ENCODE results near the gene CALU. TPM values are rescaled to one million over a fixed set of nuclear protein-coding genes. Genes with fewer than 3 reads are reported as not detected.

Gene CALU
- total and polyA plus RNA-seq, 4 donors, result 145 to 267 (median 185) TPM

DNA sequence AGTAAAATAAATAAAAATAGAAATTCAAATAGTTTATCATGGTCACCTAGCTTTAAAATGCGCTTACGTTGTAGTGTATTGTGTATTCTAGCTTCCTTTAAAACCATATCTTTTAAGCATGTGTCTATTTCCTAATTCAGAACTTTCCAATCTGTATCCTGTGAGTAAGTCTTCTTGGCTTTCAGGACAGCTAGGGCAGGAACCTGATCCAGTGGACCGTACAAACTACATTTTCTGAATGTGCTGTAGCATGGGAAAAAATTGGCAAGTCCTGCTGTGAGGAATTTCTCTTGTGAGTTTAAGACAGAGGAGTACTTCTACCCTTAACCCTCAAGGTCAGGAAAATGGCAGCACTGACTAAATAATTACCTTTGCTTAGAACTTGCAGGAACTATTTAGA lies 24.4 kb downstream of the CALU start:
- Histone ChIP-seq H3K4me1 (ENCODE audit: control insufficient read depth in 1 of 2, insufficient read depth in 2 of 2, low read length in 2 of 2) (peaks cover 0 to 2% of the 10 kb centered on the region in 2 donors), H3K27me3 (ENCODE audit: control insufficient read depth in 1 of 2, insufficient read depth in 2 of 2, low read length in 1 of 2) (no peaks in the 10 kb centered on the region), H3K36me3 (ENCODE audit: control insufficient read depth in 1 of 2, insufficient read depth in 2 of 2, low read length in 1 of 2) (peaks cover 5% of the 10 kb centered on the region in 2 donors), H3K9me3 (ENCODE audit: control insufficient read depth, low read length) (no peaks in the 10 kb centered on the region), H3K27ac (ENCODE audit: low read depth in 1 of 2, low read length in 2 of 2) (no peak overlapping the region), H3K4me3 (ENCODE audit: low read length in 2 of 2) (no peak overlapping the region)
- 35 to 39% methylated on average over 3 of the region's 3 CpGs for WGBS, 2 donors
- ATAC-seq (ENCODE audit: low FRiP score) (no peak), DNase-seq (no peak)
- intact Hi-C loops (cut with DNase I), result no loop called here

DNA sequence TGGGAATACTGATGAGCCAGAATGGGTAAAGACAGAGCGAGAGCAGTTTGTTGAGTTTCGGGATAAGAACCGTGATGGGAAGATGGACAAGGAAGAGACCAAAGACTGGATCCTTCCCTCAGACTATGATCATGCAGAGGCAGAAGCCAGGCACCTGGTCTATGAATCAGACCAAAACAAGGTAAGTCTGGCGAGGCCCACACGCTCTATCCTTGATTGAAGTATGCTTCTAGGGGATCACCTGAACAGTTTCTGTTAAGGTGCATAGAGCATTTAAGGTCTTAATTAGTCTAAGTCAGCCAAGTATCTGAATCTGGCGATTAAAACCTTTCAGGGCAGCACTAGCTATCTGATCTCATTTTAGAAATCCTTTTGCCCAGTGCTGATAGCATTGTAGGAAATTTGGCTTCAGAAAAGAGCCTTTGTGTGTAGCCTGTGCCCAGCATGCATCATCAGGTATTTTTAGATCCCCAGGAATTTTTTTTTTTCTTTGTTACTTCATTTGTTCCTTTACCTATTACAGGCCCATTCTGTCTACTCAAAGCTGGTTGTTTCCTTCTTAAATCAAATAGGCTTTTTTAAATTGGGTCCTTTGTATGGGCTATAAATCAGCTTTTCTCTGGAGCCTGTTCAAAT lies 28.4 kb downstream of the CALU start:
- Histone ChIP-seq H3K4me1 (ENCODE audit: control insufficient read depth in 1 of 2, insufficient read depth in 2 of 2, low read length in 2 of 2) (peaks cover 0 to 2% of the 10 kb centered on the region in 2 donors), H3K36me3 (ENCODE audit: control insufficient read depth in 1 of 2, insufficient read depth in 2 of 2, low read length in 1 of 2) (peaks cover 2 to 14% of the 10 kb centered on the region in 2 donors), H3K4me3 (ENCODE audit: low read length in 2 of 2) (no peak overlapping the region), H3K27me3 (ENCODE audit: control insufficient read depth in 1 of 2, insufficient read depth in 2 of 2, low read length in 1 of 2) (no peaks in the 10 kb centered on the region), H3K27ac (ENCODE audit: low read depth in 1 of 2, low read length in 2 of 2) (peak overlapping the region in 1 of 2 donors; percentile 80), H3K9me3 (ENCODE audit: control insufficient read depth, low read length) (no peaks in the 10 kb centered on the region)
- 79 to 80% methylated on average over 6 of the region's 6 CpGs for WGBS, 2 donors
- intact Hi-C loops (cut with DNase I), result no loop called here
- no peak for ATAC-seq (ENCODE audit: low FRiP score)
- DNase-seq, result no peak

DNA sequence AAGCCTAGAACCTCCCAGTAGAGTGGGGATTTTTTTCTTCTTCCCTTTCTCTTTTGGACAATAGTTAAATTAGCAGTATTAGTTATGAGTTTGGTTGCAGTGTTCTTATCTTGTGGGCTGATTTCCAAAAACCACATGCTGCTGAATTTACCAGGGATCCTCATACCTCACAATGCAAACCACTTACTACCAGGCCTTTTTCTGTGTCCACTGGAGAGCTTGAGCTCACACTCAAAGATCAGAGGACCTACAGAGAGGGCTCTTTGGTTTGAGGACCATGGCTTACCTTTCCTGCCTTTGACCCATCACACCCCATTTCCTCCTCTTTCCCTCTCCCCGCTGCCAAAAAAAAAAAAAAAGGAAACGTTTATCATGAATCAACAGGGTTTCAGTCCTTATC lies 31.1 kb downstream of the CALU start:
- WGBS, 2 donors, result 19 to 60% methylated on average over 1 to 2 of the region's 2 CpGs
- Histone ChIP-seq H3K27ac (ENCODE audit: low read depth in 1 of 2, low read length in 2 of 2) (no peak overlapping the region), H3K36me3 (ENCODE audit: control insufficient read depth in 1 of 2, insufficient read depth in 2 of 2, low read length in 1 of 2) (peaks cover 2 to 18% of the 10 kb centered on the region in 2 donors), H3K27me3 (ENCODE audit: control insufficient read depth in 1 of 2, insufficient read depth in 2 of 2, low read length in 1 of 2) (no peaks in the 10 kb centered on the region), H3K9me3 (ENCODE audit: control insufficient read depth, low read length) (no peaks in the 10 kb centered on the region), H3K4me1 (ENCODE audit: control insufficient read depth in 1 of 2, insufficient read depth in 2 of 2, low read length in 2 of 2) (peaks cover 0 to 2% of the 10 kb centered on the region in 2 donors), H3K4me3 (ENCODE audit: low read length in 2 of 2) (no peak overlapping the region)
- intact Hi-C loops (cut with DNase I), result no loop called here
- DNase-seq (no peak), ATAC-seq (ENCODE audit: low FRiP score) (no peak)

DNA sequence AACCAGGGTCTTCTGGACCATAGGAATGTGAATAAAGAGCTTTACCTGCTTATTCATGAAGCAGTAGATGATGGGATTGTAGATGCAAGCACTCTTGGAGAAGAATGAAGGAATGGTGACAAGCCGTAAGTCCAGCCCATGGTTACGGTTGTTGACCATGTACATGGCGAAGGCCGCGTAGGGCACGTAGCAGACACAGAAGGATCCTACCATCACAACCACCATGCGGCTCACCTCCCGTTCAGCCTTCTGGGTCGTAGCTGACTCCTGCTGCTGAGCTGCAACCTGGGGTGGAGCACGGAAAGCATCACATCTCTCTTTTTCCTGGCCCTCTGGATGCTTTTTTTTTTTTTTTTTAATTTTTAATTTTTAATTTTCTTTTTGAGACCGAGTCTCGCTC lies 34.4 kb downstream of the CALU start:
- no peaks in the 10 kb centered on the region for H3K9me3 ChIP-seq (ENCODE audit: control insufficient read depth, low read length)
- intact Hi-C loops (cut with DNase I), result no loop called here
- WGBS, 2 donors, result 96 to 97% methylated on average over 12 of the region's 12 CpGs
- no peak for ATAC-seq (ENCODE audit: low FRiP score)
- H3K27me3 ChIP-seq (ENCODE audit: control insufficient read depth in 1 of 2, insufficient read depth in 2 of 2, low read length in 1 of 2), result no peaks in the 10 kb centered on the region
- no peak overlapping the region for H3K4me3 ChIP-seq (ENCODE audit: low read length in 2 of 2)
- H3K36me3 ChIP-seq (ENCODE audit: control insufficient read depth in 1 of 2, insufficient read depth in 2 of 2, low read length in 1 of 2), result peaks cover 2 to 13% of the 10 kb centered on the region in 2 donors
- H3K4me1 ChIP-seq (ENCODE audit: control insufficient read depth in 1 of 2, insufficient read depth in 2 of 2, low read length in 2 of 2), result no peaks in the 10 kb centered on the region
- DNase-seq, result no peak
- H3K27ac ChIP-seq (ENCODE audit: low read depth in 1 of 2, low read length in 2 of 2), result no peak overlapping the region

DNA sequence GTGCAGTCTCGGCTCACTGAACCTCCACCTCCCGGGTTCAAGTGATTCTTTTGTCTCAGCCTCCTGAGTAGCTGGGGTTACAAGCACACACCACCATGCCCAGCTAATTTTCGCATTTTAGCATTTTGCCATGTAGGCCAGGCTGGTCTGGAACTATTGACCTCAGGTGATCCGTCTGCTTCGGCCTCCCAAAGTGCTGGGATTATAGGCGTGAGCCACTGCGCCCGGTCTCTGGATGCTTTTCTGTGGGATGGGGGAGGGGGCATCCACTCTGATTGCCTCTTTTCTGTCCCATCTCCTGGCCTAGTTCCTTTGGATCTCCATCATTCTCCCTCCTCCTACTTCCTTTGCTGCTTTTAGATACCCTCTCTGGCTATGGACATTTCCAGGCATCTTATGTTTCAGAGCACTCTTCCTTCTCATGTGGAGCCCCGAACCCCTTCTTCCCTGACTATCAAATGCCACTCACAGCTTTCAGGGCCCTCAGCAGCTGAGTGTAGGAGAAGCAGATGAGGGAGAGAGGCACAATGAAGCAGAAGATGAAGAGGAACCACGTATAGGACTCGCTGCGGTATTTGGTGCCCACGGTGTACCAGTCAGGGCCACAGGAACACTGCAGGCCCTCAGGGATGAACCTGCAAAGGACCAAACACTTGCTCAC lies 35.0 kb downstream of the CALU start:
- H3K4me1 ChIP-seq (ENCODE audit: control insufficient read depth in 1 of 2, insufficient read depth in 2 of 2, low read length in 2 of 2), result no peaks in the 10 kb centered on the region
- no peaks in the 10 kb centered on the region for H3K27me3 ChIP-seq (ENCODE audit: control insufficient read depth in 1 of 2, insufficient read depth in 2 of 2, low read length in 1 of 2)
- 93 to 95% methylated on average over 13 of the region's 13 CpGs for WGBS, 2 donors
- no peaks in the 10 kb centered on the region for H3K9me3 ChIP-seq (ENCODE audit: control insufficient read depth, low read length)
- intact Hi-C loops (cut with DNase I), result no loop called here
- no peak overlapping the region for H3K4me3 ChIP-seq (ENCODE audit: low read length in 2 of 2)
- ATAC-seq (ENCODE audit: low FRiP score), result no peak
- H3K27ac ChIP-seq (ENCODE audit: low read depth in 1 of 2, low read length in 2 of 2), result no peak overlapping the region
- H3K36me3 ChIP-seq (ENCODE audit: control insufficient read depth in 1 of 2, insufficient read depth in 2 of 2, low read length in 1 of 2), result peaks cover 2 to 10% of the 10 kb centered on the region in 2 donors
- DNase-seq, result no peak

DNA sequence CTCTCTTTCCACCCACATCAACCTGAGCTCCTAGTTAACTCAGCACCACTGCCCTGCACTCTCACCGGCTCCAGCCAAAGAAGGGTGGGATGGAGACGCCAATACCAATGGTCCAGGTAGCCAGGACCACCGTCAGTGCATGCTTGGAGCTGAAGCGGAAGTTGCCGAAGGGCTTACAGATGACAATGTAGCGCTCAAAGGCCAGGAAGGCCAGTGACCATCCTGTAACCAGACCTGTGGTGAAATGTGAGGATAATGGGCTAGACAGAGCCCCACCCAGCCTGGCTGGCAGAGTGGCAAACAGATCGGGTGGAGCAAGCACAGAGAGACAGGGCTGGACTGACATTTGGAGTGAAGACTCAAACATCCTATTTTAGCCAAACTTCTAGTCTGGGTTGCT lies 35.8 kb downstream of the CALU start:
- Histone ChIP-seq H3K27me3 (ENCODE audit: control insufficient read depth in 1 of 2, insufficient read depth in 2 of 2, low read length in 1 of 2) (no peaks in the 10 kb centered on the region), H3K4me3 (ENCODE audit: low read length in 2 of 2) (no peak overlapping the region), H3K4me1 (ENCODE audit: control insufficient read depth in 1 of 2, insufficient read depth in 2 of 2, low read length in 2 of 2) (no peaks in the 10 kb centered on the region), H3K9me3 (ENCODE audit: control insufficient read depth, low read length) (no peaks in the 10 kb centered on the region), H3K36me3 (ENCODE audit: control insufficient read depth in 1 of 2, insufficient read depth in 2 of 2, low read length in 1 of 2) (peaks cover 0 to 7% of the 10 kb centered on the region in 2 donors), H3K27ac (ENCODE audit: low read depth in 1 of 2, low read length in 2 of 2) (no peak overlapping the region)
- intact Hi-C loops (cut with DNase I), result no loop called here
- ATAC-seq (ENCODE audit: low FRiP score) (no peak), DNase-seq (no peak)
- WGBS, 2 donors, result 95 to 96% methylated on average over 7 of the region's 7 CpGs

DNA sequence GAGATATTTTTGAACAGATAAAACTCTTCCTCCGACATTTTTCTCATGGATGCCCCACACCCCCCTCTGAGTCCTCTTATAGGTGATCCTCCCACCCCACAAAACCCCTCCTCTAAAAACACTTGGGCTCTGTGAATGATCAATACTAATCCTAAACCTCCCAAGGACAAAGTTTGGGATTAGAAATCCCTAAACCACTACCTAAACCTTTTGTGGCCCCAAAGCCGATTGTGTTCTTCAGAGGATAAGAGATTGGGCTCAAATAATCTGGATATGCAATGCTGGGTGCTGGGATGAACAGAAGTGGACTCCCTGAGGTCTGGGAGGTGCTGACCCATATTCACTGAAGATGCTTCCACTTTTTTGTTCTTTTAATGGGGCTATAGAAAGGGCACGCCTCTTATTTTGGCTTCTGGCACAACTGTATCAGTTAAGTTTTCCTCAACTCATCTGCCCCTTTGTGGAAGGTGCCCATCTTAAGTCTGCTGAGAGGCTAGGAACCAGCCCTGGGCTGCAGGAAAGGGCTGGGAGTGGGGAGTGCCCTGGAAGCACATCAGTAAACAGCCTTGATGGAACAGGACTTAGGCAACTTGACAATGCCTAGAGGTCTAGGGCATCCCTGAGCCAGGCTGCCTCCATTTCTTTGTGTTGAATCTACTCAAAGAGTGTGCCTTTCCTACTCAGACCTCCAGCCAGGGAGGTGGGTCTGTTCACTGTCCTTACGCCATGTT lies 36.8 kb downstream of the CALU start, which contains the start of gene OPN1SW:
OPN1SW (minus strand) TSS at position 51 of the 731 bp plus-strand sequence; CDS start at position 38, 13 bp downstream.
- Histone ChIP-seq H3K4me3 (ENCODE audit: low read length in 2 of 2) (no peak within 1 kb of the TSS), H3K9me3 (ENCODE audit: control insufficient read depth, low read length) (no peaks in the 10 kb centered on the region), H3K27ac (ENCODE audit: low read depth in 1 of 2, low read length in 2 of 2) (no peak within 1 kb of the TSS), H3K4me1 (ENCODE audit: control insufficient read depth in 1 of 2, insufficient read depth in 2 of 2, low read length in 2 of 2) (no peaks in the 10 kb centered on the region), H3K36me3 (ENCODE audit: control insufficient read depth in 1 of 2, insufficient read depth in 2 of 2, low read length in 1 of 2) (peaks cover 0 to 4% of the 10 kb centered on the region in 2 donors), H3K27me3 (ENCODE audit: control insufficient read depth in 1 of 2, insufficient read depth in 2 of 2, low read length in 1 of 2) (no peaks in the 10 kb centered on the region)
- no peak for ATAC-seq (ENCODE audit: low FRiP score)
- 96 to 99% methylated on average over 4 of the region's 4 CpGs for WGBS, 2 donors
- no peak for DNase-seq
- intact Hi-C loops (cut with DNase I), result no loop called here

DNA sequence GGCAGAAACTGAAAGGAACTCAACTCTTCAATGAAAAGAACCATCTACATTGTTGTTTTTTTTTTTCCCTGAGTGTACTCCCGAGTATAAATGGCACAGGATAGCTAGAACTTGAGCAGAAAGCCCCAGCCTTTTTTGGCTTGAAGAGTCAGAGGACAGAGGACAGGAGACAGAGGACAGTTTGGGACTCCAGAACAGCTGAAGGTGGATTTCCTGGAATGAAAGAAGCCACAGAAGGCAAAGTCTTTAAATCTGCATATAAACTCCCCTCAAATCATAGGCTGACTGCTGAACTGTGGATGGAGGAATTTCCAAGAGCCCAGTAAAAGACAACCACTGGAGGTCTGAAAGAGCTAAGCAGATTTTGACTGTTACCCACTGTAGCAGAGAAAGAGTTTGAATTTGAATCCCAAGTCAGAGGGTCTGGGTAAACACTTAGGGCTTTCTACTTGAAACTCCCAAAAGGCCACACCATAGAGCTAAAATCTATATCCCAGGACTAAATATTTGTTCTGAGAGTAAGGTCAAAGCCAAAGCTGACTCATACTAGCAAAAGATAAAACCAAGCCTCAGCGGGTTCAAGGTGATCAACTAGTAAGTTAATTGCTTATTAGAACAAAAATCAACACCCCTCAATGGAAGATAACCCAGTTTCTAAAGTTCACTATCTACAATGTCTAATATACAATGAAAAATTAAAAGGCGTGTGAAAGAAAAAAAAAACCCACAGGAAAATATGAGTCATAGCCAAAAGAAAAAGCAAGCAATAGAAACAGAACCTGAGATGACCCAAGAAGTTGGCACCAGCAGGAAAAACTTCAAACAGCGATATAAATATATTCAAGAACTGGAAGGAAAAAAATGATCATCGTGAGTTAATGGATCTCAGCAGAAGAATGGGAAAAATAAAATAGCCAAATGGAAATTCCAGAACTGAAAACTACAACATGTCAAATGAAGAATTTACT lies 38.3 kb downstream of the CALU start:
- ATAC-seq (ENCODE audit: low FRiP score) (no peak), DNase-seq (no peak)
- 14 to 15% methylated on average over 5 of the region's 5 CpGs for WGBS, 2 donors
- Histone ChIP-seq H3K9me3 (ENCODE audit: control insufficient read depth, low read length) (no peaks in the 10 kb centered on the region), H3K27ac (ENCODE audit: low read depth in 1 of 2, low read length in 2 of 2) (peak overlapping the region; percentile 20 to 74), H3K4me3 (ENCODE audit: low read length in 2 of 2) (no peak overlapping the region), H3K36me3 (ENCODE audit: control insufficient read depth in 1 of 2, insufficient read depth in 2 of 2, low read length in 1 of 2) (peaks cover 0 to 4% of the 10 kb centered on the region in 2 donors), H3K4me1 (ENCODE audit: control insufficient read depth in 1 of 2, insufficient read depth in 2 of 2, low read length in 2 of 2) (no peaks in the 10 kb centered on the region), H3K27me3 (ENCODE audit: control insufficient read depth in 1 of 2, insufficient read depth in 2 of 2, low read length in 1 of 2) (no peaks in the 10 kb centered on the region)
- intact Hi-C loops (cut with DNase I), result no loop called here
